ENCODE results near the gene CTNNA2. TPM values are rescaled to one million over a fixed set of nuclear protein-coding genes. Genes with fewer than 3 reads are reported as not detected.

Gene CTNNA2
- total and polyA plus RNA-seq, 9 of the 15 experiments (the other 6 are each of a cell fraction or from before 2014, with no cell fraction given): 0.03 to 0.40 (median 0.15) TPM

GRCh38 chr2:80525152-80525551 is 1012.3 kb downstream of the CTNNA2 start (continued):
- TF ChIP-seq TEAD4 (IDR thresholded peaks at IDR 0.05; ENCODE audit: low read length): no peak
- no peak for TF ChIP-seq TEAD4 (CRISPR knock-in tag; IDR thresholded peaks at IDR 0.05; ENCODE audit: borderline replicate concordance)
- TF ChIP-seq ZBTB1 (CRISPR knock-in tag; IDR thresholded peaks at IDR 0.05; ENCODE audit: borderline replicate concordance, low read depth): no peak
- no peak for TF ChIP-seq JUNB (CRISPR knock-in tag; conservative IDR thresholded peaks at IDR 0.05)
- TF ChIP-seq ZNF583 (CRISPR knock-in tag; IDR thresholded peaks at IDR 0.05): no peak
- no peak for TF ChIP-seq ZFPM2 (CRISPR knock-in tag; IDR thresholded peaks at IDR 0.05)
- no peak for TF ChIP-seq MECOM (CRISPR knock-in tag; IDR thresholded peaks at IDR 0.05)
- no peak for TF ChIP-seq ZNF24 (IDR thresholded peaks at IDR 0.05)
- no peak for TF ChIP-seq SMARCA4 (IDR thresholded peaks at IDR 0.05)

- H3K27ac ChIP-seq (ENCODE audit: extremely low read depth, low read depth, low read length): no peak overlapping the region
- no peak for FAIRE-seq
- H3K79me2 ChIP-seq (ENCODE audit: control insufficient read depth, insufficient read depth, low read length): no peaks in the 10 kb centered on the region
- in situ Hi-C loops (cut with MboI): no loop called here
- no peak for ATAC-seq
- H3K36me3 ChIP-seq (ENCODE audit: control insufficient read depth, insufficient read depth, low read length): no peaks in the 10 kb centered on the region
- ChIA-PET CTCF (ENCODE audit: low intra/inter-chr PET ratio) (no interaction called here), POLR2A (no interaction called here)
- H3K9me3 ChIP-seq (replicated peaks; ENCODE audit: control insufficient read depth, insufficient read depth, low read depth, low read length): no peaks in the 10 kb centered on the region
- H3K9me1 ChIP-seq (ENCODE audit: control insufficient read depth, insufficient read depth, low read length): no peaks in the 10 kb centered on the region
- H3K27me3 ChIP-seq (ENCODE audit: control insufficient read depth in 2 of 2, insufficient read depth in 2 of 2, low read length in 2 of 2): no peaks in the 10 kb centered on the region
- no peak overlapping the region for H2AFZ ChIP-seq (ENCODE audit: low read depth, low read length)
- no peaks in the 10 kb centered on the region for H3K4me1 ChIP-seq (replicated peaks in 1 of 2; ENCODE audit: control insufficient read depth in 2 of 2, insufficient read depth in 2 of 2, low read length in 2 of 2)
- BruUV-seq (replicated peaks): no TSS peak
- no peaks in the 10 kb centered on the region for H4K20me1 ChIP-seq (replicated peaks; ENCODE audit: control insufficient read depth, insufficient read depth, low read length)
- no peak overlapping the region for H3K9ac ChIP-seq (ENCODE audit: insufficient read depth in 1 of 2, low read depth in 2 of 2, low read length in 2 of 2)
- no peak for DNase-seq (ENCODE audit: extremely low read depth in 1 of 4, low spot score in 3 of 4)
- H3K4me2 ChIP-seq (ENCODE audit: insufficient read depth, low read length): no peak overlapping the region
- no peak overlapping the region for H3K4me3 ChIP-seq
- 0% methylated on average over 3 of the region's 3 CpGs for WGBS (ENCODE audit: insufficient coverage, low coverage, missing lambda C conversion rate)
- intact Hi-C loops (cut with micrococcal nuclease): no loop called here
- no peak for TF ChIP-seq FOXA3 (CRISPR knock-in tag; conservative IDR thresholded peaks at IDR 0.05 in 1 of 2, IDR thresholded peaks at IDR 0.05 in 1 of 2)
- no peak for TF ChIP-seq MED1 (CRISPR knock-in tag; IDR thresholded peaks at IDR 0.05; ENCODE audit: borderline replicate concordance)
- TF ChIP-seq ERF (CRISPR knock-in tag; IDR thresholded peaks at IDR 0.05): no peak
- no peak for TF ChIP-seq ZNF707 (CRISPR knock-in tag; conservative IDR thresholded peaks at IDR 0.05)
- TF ChIP-seq ZC3H4 (CRISPR knock-in tag; IDR thresholded peaks at IDR 0.05; ENCODE audit: borderline replicate concordance): no peak
- TF ChIP-seq CBX2 (IDR thresholded peaks at IDR 0.05; ENCODE audit: insufficient read depth, low read length, poor library complexity, severe bottlenecking): no peak
- TF ChIP-seq ZNF274 (IDR thresholded peaks at IDR 0.05; ENCODE audit: borderline replicate concordance, low read depth, low read length): no peak
- no peak for TF ChIP-seq REST (IDR thresholded peaks at IDR 0.05; ENCODE audit: borderline replicate concordance)
- TF ChIP-seq REST (CRISPR knock-in tag; IDR thresholded peaks at IDR 0.05; ENCODE audit: low read depth): no peak
Observed at GRCh38 chr2:80527119-80527518, 1014.3 kb downstream of the CTNNA2 start.

Measured in K562 (cell line).